ENCODE measurements around the gene USB1.

The USB1 gene

GRCh38 chr16:57966204-57966771 lies 34.9 kb upstream of the USB1 start:
- Mint-ChIP-seq H3K27ac (peak overlapping the region; percentile 13), H3K4me1 (no peaks in the 10 kb centered on the region), H3K36me3 (ENCODE audit: low read depth) (no peaks in the 10 kb centered on the region), H3K4me3 (no peak overlapping the region), H3K9me3 (no peaks in the 10 kb centered on the region), H3K27me3 (ENCODE audit: low read depth, poor library complexity) (peaks cover 1% of the 10 kb centered on the region)
- no peak for TF ChIP-seq CTCF (IDR thresholded peaks at IDR 0.05)
- DNase-seq = no peak

- H3K4me3 Mint-ChIP-seq = no peak overlapping the region
- no peak overlapping the region for H3K27ac Mint-ChIP-seq
- H3K4me1 Mint-ChIP-seq = no peaks in the 10 kb centered on the region
- H3K36me3 Mint-ChIP-seq (ENCODE audit: low read depth) = no peaks in the 10 kb centered on the region
- TF ChIP-seq CTCF (IDR thresholded peaks at IDR 0.05) = no peak
- no peaks in the 10 kb centered on the region for H3K9me3 Mint-ChIP-seq
- H3K27me3 Mint-ChIP-seq (ENCODE audit: low read depth, poor library complexity) = peaks cover 7% of the 10 kb centered on the region
- no peak for DNase-seq
Measured at GRCh38 chr16:57966986-57967385, 34.2 kb upstream of the USB1 start.

- H3K36me3 Mint-ChIP-seq (ENCODE audit: low read depth) = no peaks in the 10 kb centered on the region
- H3K4me3 Mint-ChIP-seq = no peak overlapping the region
- TF ChIP-seq CTCF (IDR thresholded peaks at IDR 0.05) = no peak
- H3K4me1 Mint-ChIP-seq = no peaks in the 10 kb centered on the region
- no peak overlapping the region for H3K27ac Mint-ChIP-seq
- DNase-seq = no peak
- no peaks in the 10 kb centered on the region for H3K9me3 Mint-ChIP-seq
- peaks cover 7% of the 10 kb centered on the region for H3K27me3 Mint-ChIP-seq (ENCODE audit: low read depth, poor library complexity)
Measured at GRCh38 chr16:57967916-57968315, 33.3 kb upstream of the USB1 start.

GRCh38 chr16:57969451-57970123 lies 31.6 kb upstream of the USB1 start:
- Mint-ChIP-seq H3K9me3 (no peaks in the 10 kb centered on the region), H3K36me3 (ENCODE audit: low read depth) (no peaks in the 10 kb centered on the region), H3K4me3 (no peak overlapping the region), H3K27ac (no peak overlapping the region), H3K4me1 (no peaks in the 10 kb centered on the region), H3K27me3 (ENCODE audit: low read depth, poor library complexity) (peaks cover 9% of the 10 kb centered on the region)
- no peak for TF ChIP-seq CTCF (IDR thresholded peaks at IDR 0.05)
- no peak for DNase-seq

DNA sequence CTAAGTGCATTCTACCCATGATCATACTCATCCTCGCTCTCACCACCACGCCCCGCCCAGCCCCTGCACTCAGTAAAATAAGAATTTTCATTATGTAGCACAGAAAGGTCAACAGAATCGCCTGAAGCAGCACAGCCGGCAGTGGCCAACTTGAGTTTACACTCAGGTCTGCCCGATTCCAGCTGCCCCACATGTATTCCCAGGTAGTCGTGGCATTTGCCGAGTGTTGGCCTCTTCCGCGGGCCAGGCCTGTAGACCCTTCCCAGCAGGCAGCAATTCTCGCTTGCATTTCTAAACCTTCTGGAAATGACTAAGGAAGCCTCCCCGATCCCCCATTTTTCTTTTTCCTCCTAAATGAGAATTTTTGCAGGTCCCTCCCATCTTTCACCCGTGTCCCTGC lies 30.9 kb upstream of the USB1 start:
- no peaks in the 10 kb centered on the region for H3K9me3 Mint-ChIP-seq
- no peak overlapping the region for H3K27ac Mint-ChIP-seq
- no peak overlapping the region for H3K4me3 Mint-ChIP-seq
- no peaks in the 10 kb centered on the region for H3K4me1 Mint-ChIP-seq
- DNase-seq = no peak
- H3K36me3 Mint-ChIP-seq (ENCODE audit: low read depth) = no peaks in the 10 kb centered on the region
- peaks cover 13% of the 10 kb centered on the region for H3K27me3 Mint-ChIP-seq (ENCODE audit: low read depth, poor library complexity)
- TF ChIP-seq CTCF (IDR thresholded peaks at IDR 0.05) = no peak

DNA sequence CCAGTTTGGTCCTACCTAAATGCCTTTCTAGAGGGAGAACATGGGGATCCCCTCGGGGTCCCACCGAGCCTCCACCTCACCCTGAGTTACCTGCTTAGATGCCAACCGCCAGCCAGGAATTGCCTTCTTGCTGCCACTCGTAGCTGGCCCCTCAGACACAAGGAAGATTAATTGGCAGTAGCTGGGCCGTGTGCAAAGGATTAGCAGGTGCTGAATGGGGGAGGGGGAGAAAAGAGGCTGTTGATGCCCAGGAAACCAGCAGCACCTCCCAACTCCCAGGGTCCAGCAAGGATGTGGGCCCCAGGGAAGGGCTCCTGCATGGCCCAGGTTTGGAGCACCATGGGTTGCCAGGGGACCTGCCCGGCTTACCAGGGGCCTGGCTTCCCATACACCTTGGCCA lies 30.2 kb upstream of the USB1 start, which contains the start of gene CNGB1:
Gene CNGB1, minus strand, starts transcription at position 159 of the 400 bp plus-strand sequence. CDS start 3,842 bp downstream, outside the sequence.
- no peak for TF ChIP-seq CTCF (IDR thresholded peaks at IDR 0.05)
- H3K9me3 Mint-ChIP-seq = no peaks in the 10 kb centered on the region
- DNase-seq = no peak
- H3K27ac Mint-ChIP-seq = no peak within 1 kb of the TSS
- H3K4me1 Mint-ChIP-seq = no peaks in the 10 kb centered on the region
- no peaks in the 10 kb centered on the region for H3K36me3 Mint-ChIP-seq (ENCODE audit: low read depth)
- peaks cover 13% of the 10 kb centered on the region for H3K27me3 Mint-ChIP-seq (ENCODE audit: low read depth, poor library complexity)
- H3K4me3 Mint-ChIP-seq = no peak within 1 kb of the TSS

Measured in nephron progenitor cell (in vitro differentiated cells).